Measurements from ENCODE around the gene ADAM12. TPM values are rescaled to one million over a fixed set of nuclear protein-coding genes. Genes with fewer than 3 reads are reported as not detected.

The ADAM12 gene
- total and polyA plus RNA-seq, 10 donors: 0.51 to 7.0 (median 1.0) TPM

- intact Hi-C loops (cut with DNase I; ENCODE audit: low total_unique reads): no loop called here
- Histone ChIP-seq H3K36me3 (no peaks in the 10 kb centered on the region), H3K27ac (no peak overlapping the region), H3K9me3 (peaks cover 0 to 4% (median 0%) of the 10 kb centered on the region in 8 donors), H3K4me3 (no peak overlapping the region), H3K27me3 (replicated peaks in 1 of 7) (peaks cover 0 to 1% (median 0%) of the 10 kb centered on the region in 7 donors), H3K4me1 (no peaks in the 10 kb centered on the region)
- no peak for DNase-seq
- TF ChIP-seq POLR2AphosphoS5 (IDR thresholded peaks at IDR 0.05): no peak
- WGBS, 5 donors: 69 to 82% (median 79%) methylated on average over 5 of the region's 5 CpGs
These were observed 66.8 kb downstream of the ADAM12 start for GRCh38 chr10:126321440-126321839.

- TF ChIP-seq POLR2A (IDR thresholded peaks at IDR 0.05) (no peak), CTCF (IDR thresholded peaks at IDR 0.05 in 8 of 11, conservative IDR thresholded peaks at IDR 0.05 in 3 of 11) (no peak), POLR2AphosphoS5 (IDR thresholded peaks at IDR 0.05) (no peak)
- WGBS, 5 donors: 56 to 78% (median 71%) methylated on average over 3 of the region's 3 CpGs
- intact Hi-C loops (cut with DNase I; ENCODE audit: low total_unique reads): no loop called here
- DNase-seq: no peak
- no peaks in the 10 kb centered on the region for H3K27me3 ChIP-seq (replicated peaks in 1 of 7)
- H3K4me3 ChIP-seq: no peak overlapping the region
- peaks cover 0 to 4% (median 0%) of the 10 kb centered on the region in 8 donors for H3K9me3 ChIP-seq
- no peaks in the 10 kb centered on the region for H3K36me3 ChIP-seq
- H3K4me1 ChIP-seq: no peaks in the 10 kb centered on the region
- no peak overlapping the region for H3K27ac ChIP-seq
These were observed 70.5 kb downstream of the ADAM12 start for GRCh38 chr10:126317751-126318150.

DNA sequence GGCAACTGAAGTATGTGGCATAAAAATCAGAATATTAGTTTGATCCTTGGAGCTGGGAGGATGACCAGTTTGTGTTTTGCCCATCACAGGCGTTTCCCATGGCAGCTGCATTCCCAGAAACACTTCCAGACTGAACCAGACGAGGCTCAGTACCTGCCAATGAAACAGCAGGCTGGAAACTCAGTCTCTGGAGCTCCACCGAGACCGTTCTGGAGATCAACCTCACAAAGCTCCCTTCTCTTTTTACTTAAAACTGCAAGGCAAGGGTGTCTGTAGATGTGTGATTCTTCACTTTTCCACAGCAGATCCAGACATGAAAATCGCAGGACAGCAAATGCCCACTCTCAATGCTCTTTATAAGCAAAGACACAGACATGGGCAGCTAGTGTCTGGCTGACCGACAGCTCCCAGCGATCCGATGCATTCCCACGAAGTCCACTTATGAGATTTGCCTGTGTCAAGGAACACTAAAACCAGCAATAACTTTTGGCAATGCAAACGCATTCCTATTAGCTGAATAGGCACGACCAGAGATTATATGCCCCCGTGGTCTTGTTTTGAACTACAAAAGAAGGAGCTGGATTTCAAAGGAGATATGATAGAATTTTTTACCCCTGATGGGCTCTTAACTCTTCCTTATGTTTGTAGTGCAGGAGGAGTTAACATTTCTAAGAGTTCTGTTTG, 72.6 kb downstream of the ADAM12 start:
- no peak overlapping the region for H3K27ac ChIP-seq
- intact Hi-C loops (cut with DNase I; ENCODE audit: low total_unique reads): no loop called here
- H3K4me3 ChIP-seq: no peak overlapping the region
- H3K36me3 ChIP-seq: no peaks in the 10 kb centered on the region
- DNase-seq: no peak
- peaks cover 0 to 4% (median 0%) of the 10 kb centered on the region in 8 donors for H3K9me3 ChIP-seq
- 63 to 75% (median 73%) methylated on average over 12 of the region's 12 CpGs for WGBS, 5 donors
- peaks cover 0 to 10% (median 0%) of the 10 kb centered on the region in 7 donors for H3K27me3 ChIP-seq (replicated peaks in 1 of 7)
- no peaks in the 10 kb centered on the region for H3K4me1 ChIP-seq
- no peak for TF ChIP-seq POLR2A (IDR thresholded peaks at IDR 0.05)
- no peak for TF ChIP-seq CTCF (IDR thresholded peaks at IDR 0.05 in 8 of 11, conservative IDR thresholded peaks at IDR 0.05 in 3 of 11)
- TF ChIP-seq POLR2AphosphoS5 (IDR thresholded peaks at IDR 0.05): no peak

DNA sequence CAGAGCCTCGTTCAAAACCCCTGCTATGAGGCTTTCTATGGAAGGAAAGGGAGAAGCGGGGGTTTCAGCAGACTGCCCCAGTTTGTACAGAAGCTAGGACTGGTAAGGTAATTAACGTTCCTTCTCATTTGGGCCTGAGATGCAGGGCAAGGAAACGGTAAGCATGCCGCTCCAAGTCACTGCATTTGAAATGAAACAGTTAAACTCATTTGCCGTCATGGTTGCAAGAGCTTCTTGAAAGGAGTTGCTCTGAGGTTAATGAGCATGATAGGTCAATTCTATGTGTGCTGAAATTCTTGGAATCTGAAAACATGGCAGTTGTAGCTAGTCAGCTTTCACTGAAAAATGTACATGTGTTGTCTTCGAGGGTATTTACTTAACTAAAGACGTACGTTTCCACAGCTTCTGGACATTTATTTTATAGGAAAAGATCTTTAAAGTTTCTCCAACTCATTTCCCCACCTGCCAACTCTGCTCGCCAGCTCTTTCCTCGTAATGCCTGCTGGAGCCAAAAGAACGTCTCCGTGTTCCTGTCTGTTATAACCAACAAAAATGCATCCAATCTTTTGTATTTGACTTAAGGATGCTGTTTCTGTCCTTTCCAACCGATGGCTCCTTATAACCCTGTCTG, 73.3 kb downstream of the ADAM12 start:
- Histone ChIP-seq H3K36me3 (no peaks in the 10 kb centered on the region), H3K27ac (no peak overlapping the region), H3K4me3 (no peak overlapping the region), H3K9me3 (peaks cover 0 to 4% (median 0%) of the 10 kb centered on the region in 8 donors), H3K4me1 (no peaks in the 10 kb centered on the region), H3K27me3 (replicated peaks in 1 of 7) (peaks cover 0 to 17% (median 0%) of the 10 kb centered on the region in 7 donors)
- TF ChIP-seq POLR2A (IDR thresholded peaks at IDR 0.05): no peak
- no peak for TF ChIP-seq POLR2AphosphoS5 (IDR thresholded peaks at IDR 0.05)
- no peak for TF ChIP-seq CTCF (IDR thresholded peaks at IDR 0.05 in 8 of 11, conservative IDR thresholded peaks at IDR 0.05 in 3 of 11)
- 81 to 87% (median 82%) methylated on average over 14 of the region's 14 CpGs for WGBS, 5 donors
- no peak for DNase-seq
- intact Hi-C loops (cut with DNase I; ENCODE audit: low total_unique reads): no loop called here

All from spleen (tissue), 11 donors.